Measurements from ENCODE around the gene RNF8.

DNA sequence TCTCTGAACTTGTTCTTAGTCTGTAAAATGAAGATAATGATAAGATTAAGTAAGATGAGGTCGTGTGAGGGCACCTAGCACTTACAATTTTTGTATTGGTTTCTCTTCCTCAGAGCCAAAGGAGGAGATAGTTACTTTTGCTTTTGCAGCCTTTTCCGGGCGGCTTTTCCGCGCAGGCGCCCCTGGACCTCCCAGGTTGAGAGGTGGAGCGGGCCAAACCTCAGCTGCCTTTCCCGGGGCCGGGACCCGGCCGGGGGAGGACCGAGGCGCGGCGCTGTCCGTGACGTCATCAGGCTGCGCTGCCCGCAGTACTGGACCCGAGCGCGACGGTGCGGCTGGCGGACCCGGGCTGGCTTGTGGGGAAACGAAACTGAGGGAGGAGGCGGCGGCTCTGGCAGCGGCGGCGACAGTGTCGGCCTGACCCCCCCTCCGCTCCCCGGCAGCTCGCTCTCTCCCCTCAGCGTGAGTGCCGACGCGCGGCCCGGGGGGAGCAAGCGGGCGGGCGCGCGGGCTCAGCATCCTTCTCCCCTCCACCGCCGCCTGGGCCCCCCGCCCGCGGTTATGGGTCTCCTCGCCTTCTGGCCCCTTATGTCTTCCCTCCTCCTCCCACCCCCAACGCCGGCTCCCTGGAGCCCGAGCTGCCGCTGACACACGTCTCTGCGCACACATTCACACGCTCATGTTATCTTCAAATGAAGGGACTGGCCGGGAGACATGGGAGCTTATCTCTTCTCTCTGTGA lies 79.3 kb downstream of the RNF8 start, which contains the start of gene CMTR1:
- TF ChIP-seq CTCF (conservative IDR thresholded peaks at IDR 0.05 in 1 of 2, IDR thresholded peaks at IDR 0.05 in 1 of 2; ENCODE audit: low read depth in 1 of 2, low read length in 2 of 2) = no peak
- no peak for TF ChIP-seq EZH2 (IDR thresholded peaks at IDR 0.05; ENCODE audit: low read length, missing control alignments)

Data from fibroblast of lung (primary cell).